Spleen (tissue), 7 donors: ENCODE data around the gene STRN4.

ENCODE experiments used
- CTCF ChIP-seq, 11 experiments: fragments of 200-600 bp in 7 of 11; fragments of 450-650 bp in 4 of 11; sonication (generic) in 4 of 11; IDR thresholded peaks in 8 of 11; conservative IDR thresholded peaks in 3 of 11; 1 replicate in 7 of 11; 2 replicates in 4 of 11; pipeline versions ENCODE4 v1.4.0 to v1.8.0; 2016 to 2021; ENCODE audit warnings: antibody characterized with exemption in 11 of 11, inconsistent platforms in 4 of 11, mild to moderate bottlenecking in 1 of 11
- POLR2A ChIP-seq, 3 donors: fragments of 450-650 bp; IDR thresholded peaks; one replicate each; pipeline ENCODE4 v1.5.1; 2017; ENCODE audit warnings: antibody characterized with exemption in 3 of 3, mild to moderate bottlenecking in 1 of 3
- POLR2AphosphoS5 ChIP-seq, 3 donors: sonication (generic); formaldehyde crosslinking; IDR thresholded peaks; one replicate each; pipeline ENCODE4 v1.5.1; 2017; ENCODE audit warnings: antibody characterized with exemption in 3 of 3
- donor health status: DM: no; HTN: no; CAD: no; lungs with moderate emphysema.
- donor health status: DM: no; HTN: no; CAD: no.
- donor health status: DM: no; HTN: no; CAD: no.

GRCh38 chr19:46788262-46788967 is 42.2 kb upstream of the STRN4 start, which contains the start of gene SLC1A5:
- peak in 1 of 11 experiments; percentile 12 for TF ChIP-seq CTCF (IDR thresholded peaks at IDR 0.05 in 8 of 11, conservative IDR thresholded peaks at IDR 0.05 in 3 of 11)
- TF ChIP-seq POLR2A (IDR thresholded peaks at IDR 0.05): peak; percentile 87 to 98 (median 96)
- peak; percentile 98 to 100 (median 100) for TF ChIP-seq POLR2AphosphoS5 (IDR thresholded peaks at IDR 0.05)
